ENCODE results near the gene NDUFA9.

Gene NDUFA9

GRCh38 chr12:4653691-4654090 lies 4.8 kb downstream of the NDUFA9 start:
- no peak overlapping the region for H3K4me3 ChIP-seq
- H3K9me3 ChIP-seq (ENCODE audit: low read depth, low read length): no peaks in the 10 kb centered on the region
- DNase-seq (ENCODE audit: low read depth, low spot score): no peak
- no peak overlapping the region for H3K9ac ChIP-seq (ENCODE audit: insufficient read length)
- TF ChIP-seq FOXP2 (optimal IDR thresholded peaks at IDR 0.05; ENCODE audit: control extremely low read depth, extremely low read length, insufficient read depth) (no peak), EZH2 (IDR thresholded peaks at IDR 0.05) (no peak), POLR2AphosphoS5 (IDR thresholded peaks at IDR 0.05; ENCODE audit: borderline replicate concordance, low read depth, low read length) (no peak)
- H3K27ac ChIP-seq: no peak overlapping the region
- H3K36me3 ChIP-seq (ENCODE audit: insufficient read depth, low read length): peaks cover 48% of the 10 kb centered on the region

GRCh38 chr12:4663971-4664505 lies 15.1 kb downstream of the NDUFA9 start:
- H3K9me3 ChIP-seq (ENCODE audit: low read depth, low read length): no peaks in the 10 kb centered on the region
- no peak overlapping the region for H3K4me3 ChIP-seq
- TF ChIP-seq POLR2AphosphoS5 (IDR thresholded peaks at IDR 0.05; ENCODE audit: borderline replicate concordance, low read depth, low read length) (no peak), FOXP2 (optimal IDR thresholded peaks at IDR 0.05; ENCODE audit: control extremely low read depth, extremely low read length, insufficient read depth) (no peak), EZH2 (IDR thresholded peaks at IDR 0.05) (no peak)
- no peak overlapping the region for H3K9ac ChIP-seq (ENCODE audit: insufficient read length)
- H3K27ac ChIP-seq: no peak overlapping the region
- H3K36me3 ChIP-seq (ENCODE audit: insufficient read depth, low read length): peaks cover 92% of the 10 kb centered on the region
- no peak for DNase-seq (ENCODE audit: low read depth, low spot score)

- no peak for DNase-seq (ENCODE audit: low read depth, low spot score)
- H3K36me3 ChIP-seq (ENCODE audit: insufficient read depth, low read length): peaks cover 92% of the 10 kb centered on the region
- TF ChIP-seq POLR2AphosphoS5 (IDR thresholded peaks at IDR 0.05; ENCODE audit: borderline replicate concordance, low read depth, low read length): no peak
- H3K27ac ChIP-seq: no peak overlapping the region
- H3K9ac ChIP-seq (ENCODE audit: insufficient read length): no peak overlapping the region
- no peak overlapping the region for H3K4me3 ChIP-seq
- H3K9me3 ChIP-seq (ENCODE audit: low read depth, low read length): no peaks in the 10 kb centered on the region
Observed at GRCh38 chr12:4665236-4665635, 16.3 kb downstream of the NDUFA9 start.

- no peak for DNase-seq (ENCODE audit: low read depth, low spot score)
- no peak for TF ChIP-seq POLR2AphosphoS5 (IDR thresholded peaks at IDR 0.05; ENCODE audit: borderline replicate concordance, low read depth, low read length)
- TF ChIP-seq FOXP2 (optimal IDR thresholded peaks at IDR 0.05; ENCODE audit: control extremely low read depth, extremely low read length, insufficient read depth): no peak
- no peak for TF ChIP-seq EZH2 (IDR thresholded peaks at IDR 0.05)
- Histone ChIP-seq H3K27ac (no peak overlapping the region), H3K9ac (ENCODE audit: insufficient read length) (no peak overlapping the region), H3K9me3 (ENCODE audit: low read depth, low read length) (no peaks in the 10 kb centered on the region), H3K36me3 (ENCODE audit: insufficient read depth, low read length) (peaks cover 27% of the 10 kb centered on the region), H3K4me3 (no peak overlapping the region)
Observed at GRCh38 chr12:4679711-4680110, 30.8 kb downstream of the NDUFA9 start.

- no peak for TF ChIP-seq POLR2AphosphoS5 (IDR thresholded peaks at IDR 0.05; ENCODE audit: borderline replicate concordance, low read depth, low read length)
- no peak for TF ChIP-seq EZH2 (IDR thresholded peaks at IDR 0.05)
- no peak for TF ChIP-seq FOXP2 (optimal IDR thresholded peaks at IDR 0.05; ENCODE audit: control extremely low read depth, extremely low read length, insufficient read depth)
- Histone ChIP-seq H3K9me3 (ENCODE audit: low read depth, low read length) (no peaks in the 10 kb centered on the region), H3K36me3 (ENCODE audit: insufficient read depth, low read length) (peaks cover 44% of the 10 kb centered on the region), H3K27ac (no peak overlapping the region), H3K9ac (ENCODE audit: insufficient read length) (no peak overlapping the region), H3K4me3 (no peak overlapping the region)
- DNase-seq (ENCODE audit: low read depth, low spot score): no peak
Observed at GRCh38 chr12:4681732-4682131, 32.8 kb downstream of the NDUFA9 start.

GRCh38 chr12:4685317-4685716 lies 36.4 kb downstream of the NDUFA9 start:
- H3K36me3 ChIP-seq (ENCODE audit: insufficient read depth, low read length): peaks cover 46% of the 10 kb centered on the region
- no peaks in the 10 kb centered on the region for H3K9me3 ChIP-seq (ENCODE audit: low read depth, low read length)
- no peak overlapping the region for H3K27ac ChIP-seq
- no peak for TF ChIP-seq POLR2AphosphoS5 (IDR thresholded peaks at IDR 0.05; ENCODE audit: borderline replicate concordance, low read depth, low read length)
- TF ChIP-seq EZH2 (IDR thresholded peaks at IDR 0.05): no peak
- TF ChIP-seq FOXP2 (optimal IDR thresholded peaks at IDR 0.05; ENCODE audit: control extremely low read depth, extremely low read length, insufficient read depth): no peak
- no peak overlapping the region for H3K9ac ChIP-seq (ENCODE audit: insufficient read length)
- no peak for DNase-seq (ENCODE audit: low read depth, low spot score)
- no peak overlapping the region for H3K4me3 ChIP-seq

- H3K4me3 ChIP-seq: no peak overlapping the region
- H3K27ac ChIP-seq: no peak overlapping the region
- DNase-seq (ENCODE audit: low read depth, low spot score): no peak
- peaks cover 9% of the 10 kb centered on the region for H3K36me3 ChIP-seq (ENCODE audit: insufficient read depth, low read length)
- H3K9ac ChIP-seq (ENCODE audit: insufficient read length): no peak overlapping the region
- H3K9me3 ChIP-seq (ENCODE audit: low read depth, low read length): no peaks in the 10 kb centered on the region
- TF ChIP-seq FOXP2 (optimal IDR thresholded peaks at IDR 0.05; ENCODE audit: control extremely low read depth, extremely low read length, insufficient read depth) (no peak), POLR2AphosphoS5 (IDR thresholded peaks at IDR 0.05; ENCODE audit: borderline replicate concordance, low read depth, low read length) (no peak)
Observed at GRCh38 chr12:4690760-4691159, 41.8 kb downstream of the NDUFA9 start.

All from SK-N-MC (cell line).